ENCODE data around the gene NEFH.

Gene NEFH

GRCh38 chr22:29476116-29476515 lies 3.9 kb upstream of the NEFH start:
- DNase-seq (ENCODE audit: extremely low spot score) = no peak
- POLR2A ChIA-PET = no interaction called here
- CTCF ChIA-PET = no interaction called here
- TF ChIP-seq TARDBP (IDR thresholded peaks at IDR 0.05) (no peak), BHLHE40 (IDR thresholded peaks at IDR 0.05; ENCODE audit: borderline replicate concordance) (no peak), ELF4 (IDR thresholded peaks at IDR 0.05) (no peak), PKNOX1 (IDR thresholded peaks at IDR 0.05) (no peak), HDGF (IDR thresholded peaks at IDR 0.05; ENCODE audit: borderline replicate concordance) (no peak), L3MBTL2 (conservative IDR thresholded peaks at IDR 0.05) (no peak), ARNT (IDR thresholded peaks at IDR 0.05) (no peak), FOXA1 (IDR thresholded peaks at IDR 0.05) (no peak), ZNF384 (IDR thresholded peaks at IDR 0.05) (no peak), LEF1 (IDR thresholded peaks at IDR 0.05; ENCODE audit: borderline replicate concordance) (no peak), FOXM1 (IDR thresholded peaks at IDR 0.05; ENCODE audit: borderline replicate concordance) (no peak), SP1 (IDR thresholded peaks at IDR 0.05) (no peak), CTBP1 (IDR thresholded peaks at IDR 0.05; ENCODE audit: borderline replicate concordance) (no peak), NFRKB (IDR thresholded peaks at IDR 0.05) (no peak)

GRCh38 chr22:29477723-29478318 lies 2.2 kb upstream of the NEFH start:
- no peak for DNase-seq (ENCODE audit: extremely low spot score)
- ChIA-PET CTCF (no interaction called here), POLR2A (no interaction called here)
- TF ChIP-seq NFRKB (IDR thresholded peaks at IDR 0.05) = no peak
- TF ChIP-seq CTBP1 (IDR thresholded peaks at IDR 0.05; ENCODE audit: borderline replicate concordance) = no peak

- no peak for TF ChIP-seq BHLHE40 (IDR thresholded peaks at IDR 0.05; ENCODE audit: borderline replicate concordance)
- TF ChIP-seq L3MBTL2 (conservative IDR thresholded peaks at IDR 0.05) = no peak
- TF ChIP-seq SUZ12 (IDR thresholded peaks at IDR 0.05) = no peak
- TF ChIP-seq ZNF384 (IDR thresholded peaks at IDR 0.05) = no peak
- TF ChIP-seq LEF1 (IDR thresholded peaks at IDR 0.05; ENCODE audit: borderline replicate concordance) = no peak
- TF ChIP-seq ELF4 (IDR thresholded peaks at IDR 0.05) = no peak
- TF ChIP-seq NFRKB (IDR thresholded peaks at IDR 0.05) = no peak
- no peak for TF ChIP-seq FOXK2 (IDR thresholded peaks at IDR 0.05)
- TF ChIP-seq SP1 (IDR thresholded peaks at IDR 0.05) = no peak
- no peak for TF ChIP-seq PKNOX1 (IDR thresholded peaks at IDR 0.05)
- TF ChIP-seq FOXM1 (IDR thresholded peaks at IDR 0.05; ENCODE audit: borderline replicate concordance) = no peak
- TF ChIP-seq CTBP1 (IDR thresholded peaks at IDR 0.05; ENCODE audit: borderline replicate concordance) = no peak
- POLR2A ChIA-PET = no interaction called here
- CTCF ChIA-PET = interaction anchor here (1.1 kb wide), 1 partner anchor 8 kb away, joined by 4 read pairs; no protein-coding TSS in a partner anchor
- peak; percentile 59 for DNase-seq (ENCODE audit: extremely low spot score)
Measured at GRCh38 chr22:29478326-29479276, 1.4 kb upstream of the NEFH start.

- TF ChIP-seq SP1 (IDR thresholded peaks at IDR 0.05) = no peak
- no peak for TF ChIP-seq HDGF (IDR thresholded peaks at IDR 0.05; ENCODE audit: borderline replicate concordance)
- TF ChIP-seq FOXK2 (IDR thresholded peaks at IDR 0.05) = no peak
- ChIA-PET CTCF (no interaction called here), POLR2A (interaction anchor here (1.8 kb wide), 1 partner anchor 23 kb away, joined by 5 read pairs; no protein-coding TSS in a partner anchor)
- DNase-seq (ENCODE audit: extremely low spot score) = no peak
Measured at GRCh38 chr22:29480262-29480511, 169 bp downstream of the NEFH start.

GRCh38 chr22:29480512-29481264 lies 670 bp downstream of the NEFH start:
- CTCF ChIA-PET = interaction anchor here (0.8 kb wide), 1 partner anchor 14 kb away, joined by 3 read pairs; no protein-coding TSS in a partner anchor
- TF ChIP-seq ZNF384 (IDR thresholded peaks at IDR 0.05) (no peak), SP1 (IDR thresholded peaks at IDR 0.05) (no peak), FOXM1 (IDR thresholded peaks at IDR 0.05; ENCODE audit: borderline replicate concordance) (no peak)
- DNase-seq (ENCODE audit: extremely low spot score) = no peak
- POLR2A ChIA-PET = interaction anchor here (1.8 kb wide), 1 partner anchor 23 kb away, joined by 5 read pairs; no protein-coding TSS in a partner anchor

- TF ChIP-seq ARNT (IDR thresholded peaks at IDR 0.05) (no peak), ZNF384 (IDR thresholded peaks at IDR 0.05) (no peak), NFRKB (IDR thresholded peaks at IDR 0.05) (no peak), SP1 (IDR thresholded peaks at IDR 0.05) (no peak), SUZ12 (IDR thresholded peaks at IDR 0.05) (no peak), ELF4 (IDR thresholded peaks at IDR 0.05) (no peak), PKNOX1 (IDR thresholded peaks at IDR 0.05) (no peak), L3MBTL2 (conservative IDR thresholded peaks at IDR 0.05) (no peak), HDGF (IDR thresholded peaks at IDR 0.05; ENCODE audit: borderline replicate concordance) (no peak), FOXK2 (IDR thresholded peaks at IDR 0.05) (no peak), LEF1 (IDR thresholded peaks at IDR 0.05; ENCODE audit: borderline replicate concordance) (no peak), BHLHE40 (IDR thresholded peaks at IDR 0.05; ENCODE audit: borderline replicate concordance) (no peak), CTBP1 (IDR thresholded peaks at IDR 0.05; ENCODE audit: borderline replicate concordance) (no peak), TARDBP (IDR thresholded peaks at IDR 0.05) (no peak), FOXM1 (IDR thresholded peaks at IDR 0.05; ENCODE audit: borderline replicate concordance) (no peak), FOXA1 (IDR thresholded peaks at IDR 0.05) (no peak)
- ChIA-PET POLR2A (interaction anchor here (1.2 to 1.8 kb wide), 3 partner anchors 16 to 72 kb away, joined by 3 to 5 read pairs (median 4); partner anchors contain the start of gene THOC5), CTCF (interaction anchor here (0.8 to 0.9 kb wide), 2 partner anchors 11 to 15 kb away, joined by 3 to 8 read pairs; no protein-coding TSS in a partner anchor)
- DNase-seq (ENCODE audit: extremely low spot score) = no peak
Measured at GRCh38 chr22:29481265-29482000, 1.4 kb downstream of the NEFH start.

Measured in HEK293T (cell line).